HEK293 (cell line): ENCODE results near the gene RGS6.

Experiments used
- CTCF ChIA-PET: fragments of 350-600 bp; formaldehyde crosslinking; extraction: SDS; loops from one replicate; lab custom pipeline; 2021; ENCODE audit warnings: antibody characterized with exemption; lab: Yijun Ruan, JAX
- POLR2A ChIA-PET: fragments of 300-600 bp; formaldehyde crosslinking; extraction: SDS; loops from one replicate; lab custom pipeline; 2020; ENCODE audit warnings: antibody characterized with exemption, inconsistent platforms; lab: Yijun Ruan, JAX
- H3K27ac ChIP-seq: fragments of 200-500 bp; sonication (Bioruptor generic); 2 replicates; pipeline ENCODE4 v1.5.1; 2014; ENCODE audit warnings: low read depth, low read length, control low read depth, inconsistent platforms; ENCODE audit errors: extremely low read depth
- H3K36me3 ChIP-seq, 2 experiments: fragments of 200-500 bp in 1 of 2; sonication (Bioruptor generic) in 1 of 2; 1 replicate in 1 of 2; 2 replicates in 1 of 2; pipeline ENCODE4 v1.5.1; 2014 to 2017; ENCODE audit warnings: inconsistent platforms in 2 of 2, low read length in 2 of 2; ENCODE audit not compliant: control insufficient read depth in 2 of 2, insufficient read depth in 1 of 2
- H3K4me1 ChIP-seq: fragments of 200-500 bp; sonication (Bioruptor generic); 2 replicates; pipeline ENCODE4 v1.5.1; 2014; ENCODE audit warnings: mild to moderate bottlenecking, low read length, inconsistent platforms; ENCODE audit not compliant: control insufficient read depth, insufficient read depth
- H3K4me3 ChIP-seq: 2 replicates; pipeline ENCODE4 v1.5.1; 2011; ENCODE audit warnings: low read depth, mild to moderate bottlenecking, control low read depth, low read length, moderate library complexity
- H3K9me3 ChIP-seq: fragments of 200-500 bp; sonication (Bioruptor generic); 2 replicates; pipeline ENCODE4 v1.5.1; 2014; ENCODE audit warnings: low read depth, low read length, inconsistent platforms; ENCODE audit not compliant: control insufficient read depth, insufficient read depth
- BCL11A ChIP-seq: fragments of 450-650 bp; formaldehyde crosslinking; IDR thresholded peaks from 2 replicates; pipeline ENCODE4 v1.5.1; 2016; ENCODE audit warnings: low read depth, missing biosample characterization, missing genetic modification characterization
- GLI4 ChIP-seq: fragments of 450-650 bp; formaldehyde crosslinking; IDR thresholded peaks from 2 replicates; pipeline ENCODE4 v1.5.1; 2016; ENCODE audit warnings: missing biosample characterization, missing genetic modification characterization
- MEIS1 ChIP-seq: sonication (generic); formaldehyde crosslinking; IDR thresholded peaks from 2 replicates; pipeline ENCODE4 v1.8.1; 2022; ENCODE audit warnings: missing genetic modification reagents, mild to moderate bottlenecking, borderline replicate concordance
- ZFP37 ChIP-seq: fragments of 450-650 bp; formaldehyde crosslinking; IDR thresholded peaks from 2 replicates; pipeline ENCODE4 v1.5.1; 2016; ENCODE audit warnings: missing biosample characterization, missing genetic modification characterization
- ZIC2 ChIP-seq: fragments of 450-650 bp; formaldehyde crosslinking; IDR thresholded peaks from 2 replicates; pipeline ENCODE4 v1.5.1; 2016; ENCODE audit warnings: missing biosample characterization, missing genetic modification characterization
- ZNF175 ChIP-seq: fragments of 450-650 bp; formaldehyde crosslinking; IDR thresholded peaks from 2 replicates; pipeline ENCODE4 v1.5.1; 2016; ENCODE audit warnings: missing biosample characterization, missing genetic modification characterization
- ZNF23 ChIP-seq: fragments of 450-650 bp; formaldehyde crosslinking; IDR thresholded peaks from 2 replicates; pipeline ENCODE4 v1.5.1; 2016; ENCODE audit warnings: missing biosample characterization, missing genetic modification characterization, borderline replicate concordance
- ZNF239 ChIP-seq: fragments of 450-650 bp; formaldehyde crosslinking; IDR thresholded peaks from 2 replicates; pipeline ENCODE4 v1.5.1; 2016; ENCODE audit warnings: missing biosample characterization, missing genetic modification characterization
- ZNF324 ChIP-seq: fragments of 450-650 bp; formaldehyde crosslinking; IDR thresholded peaks from 2 replicates; pipeline ENCODE4 v1.5.1; 2016; ENCODE audit warnings: missing biosample characterization, missing genetic modification characterization
- ZNF624 ChIP-seq: fragments of 450-650 bp; formaldehyde crosslinking; IDR thresholded peaks from 2 replicates; pipeline ENCODE4 v1.5.1; 2017; ENCODE audit warnings: missing biosample characterization, missing genetic modification characterization
- ZNF670 ChIP-seq: fragments of 450-650 bp; formaldehyde crosslinking; IDR thresholded peaks from 2 replicates; pipeline ENCODE4 v1.5.1; 2016; ENCODE audit warnings: missing biosample characterization, missing genetic modification characterization, low read depth
- ZNF747 ChIP-seq: fragments of 450-650 bp; formaldehyde crosslinking; IDR thresholded peaks from 2 replicates; pipeline ENCODE4 v1.5.1; 2016; ENCODE audit warnings: missing biosample characterization, missing genetic modification characterization
- ZNF785 ChIP-seq: fragments of 450-650 bp; formaldehyde crosslinking; IDR thresholded peaks from 2 replicates; pipeline ENCODE4 v1.5.1; 2016; ENCODE audit warnings: missing biosample characterization, missing genetic modification characterization
- ZNF843 ChIP-seq: fragments of 450-650 bp; formaldehyde crosslinking; IDR thresholded peaks from 2 replicates; pipeline ENCODE4 v1.5.1; 2016; ENCODE audit warnings: missing biosample characterization, missing genetic modification characterization
- ZXDB ChIP-seq: fragments of 450-650 bp; formaldehyde crosslinking; IDR thresholded peaks from 2 replicates; pipeline ENCODE4 v1.5.1; 2016; ENCODE audit warnings: missing biosample characterization, missing genetic modification characterization
- TF ChIP-seq, protein P1 (sequence below): fragments of 450-650 bp; formaldehyde crosslinking; IDR thresholded peaks from 2 replicates; pipeline ENCODE4 v1.5.1; 2017; ENCODE audit warnings: missing biosample characterization, mild to moderate bottlenecking, missing genetic modification characterization, moderate library complexity
- TF ChIP-seq, protein P2 (sequence below): sonication (generic); formaldehyde crosslinking; IDR thresholded peaks from 2 replicates; pipeline ENCODE4 v1.8.1; 2022; ENCODE audit warnings: mild to moderate bottlenecking, moderate library complexity, missing genetic modification reagents
- TF ChIP-seq, protein P3 (sequence below): fragments of 450-650 bp; formaldehyde crosslinking; IDR thresholded peaks from 2 replicates; pipeline ENCODE4 v1.5.1; 2016; ENCODE audit warnings: missing biosample characterization, missing genetic modification characterization
- TF ChIP-seq, protein P4 (sequence below): fragments of 450-650 bp; formaldehyde crosslinking; IDR thresholded peaks from 2 replicates; pipeline ENCODE4 v1.5.1; 2016; ENCODE audit warnings: missing biosample characterization, missing genetic modification characterization

Gene RGS6

DNA sequence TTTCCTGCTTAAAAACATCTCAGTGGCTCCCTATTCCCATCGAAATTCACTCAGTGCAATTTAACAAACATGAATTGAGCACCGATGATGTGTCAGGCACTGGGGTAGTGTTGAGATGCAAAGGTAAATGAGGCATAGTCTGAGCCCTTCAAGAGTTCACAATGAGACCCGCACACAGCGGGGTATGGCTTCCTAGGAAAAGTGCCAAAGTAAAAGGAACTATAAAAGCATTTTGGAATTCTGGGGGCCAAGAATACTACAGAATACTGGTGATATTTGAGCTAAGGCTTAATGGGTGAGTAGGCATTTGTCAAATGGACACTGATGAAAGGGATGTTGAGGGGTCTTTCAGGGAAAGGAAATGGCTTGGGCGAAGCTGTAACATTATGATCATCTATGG is 646.3 kb downstream of the RGS6 start (continued):
- TF ChIP-seq ZNF624 (tag by site-specific recombination) (no peak), ZNF239 (tag by site-specific recombination) (no peak), ZNF670 (tag by site-specific recombination) (no peak), MEIS1 (no peak), GLI4 (no peak), ZNF747 (tag by site-specific recombination) (no peak), ZIC2 (no peak)
- TF ChIP-seq, protein P1, sequence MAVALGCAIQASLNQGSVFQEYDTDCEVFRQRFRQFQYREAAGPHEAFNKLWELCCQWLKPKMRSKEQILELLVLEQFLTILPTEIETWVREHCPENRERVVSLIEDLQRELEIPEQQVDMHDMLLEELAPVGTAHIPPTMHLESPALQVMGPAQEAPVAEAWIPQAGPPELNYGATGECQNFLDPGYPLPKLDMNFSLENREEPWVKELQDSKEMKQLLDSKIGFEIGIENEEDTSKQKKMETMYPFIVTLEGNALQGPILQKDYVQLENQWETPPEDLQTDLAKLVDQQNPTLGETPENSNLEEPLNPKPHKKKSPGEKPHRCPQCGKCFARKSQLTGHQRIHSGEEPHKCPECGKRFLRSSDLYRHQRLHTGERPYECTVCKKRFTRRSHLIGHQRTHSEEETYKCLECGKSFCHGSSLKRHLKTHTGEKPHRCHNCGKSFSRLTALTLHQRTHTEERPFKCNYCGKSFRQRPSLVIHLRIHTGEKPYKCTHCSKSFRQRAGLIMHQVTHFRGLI: no peak

DNA sequence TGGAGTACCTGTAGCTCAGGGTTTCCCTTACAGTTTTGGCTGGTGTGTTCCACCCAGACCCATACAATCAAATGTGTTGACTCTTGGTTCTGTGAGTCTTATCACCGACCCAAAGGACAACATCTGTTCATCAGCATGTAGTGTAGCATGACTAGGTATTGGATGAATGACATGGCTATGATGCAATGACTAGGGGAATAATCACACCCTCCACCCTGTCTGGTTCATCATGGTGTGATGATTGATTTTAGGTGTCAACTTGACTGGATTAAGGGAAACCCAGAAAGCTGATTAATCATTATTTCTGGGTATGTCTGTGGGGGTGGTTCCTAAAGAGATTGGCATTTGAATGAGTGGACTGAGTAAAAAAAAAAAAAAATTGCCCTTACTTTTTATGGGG is 650.4 kb downstream of the RGS6 start:
- no peaks in the 10 kb centered on the region for H3K4me1 ChIP-seq
- no peaks in the 10 kb centered on the region for H3K36me3 ChIP-seq
- no peak overlapping the region for H3K4me3 ChIP-seq
- TF ChIP-seq ZXDB (tag by site-specific recombination) (no peak), ZNF23 (tag by site-specific recombination) (no peak)
- TF ChIP-seq, protein P2, sequence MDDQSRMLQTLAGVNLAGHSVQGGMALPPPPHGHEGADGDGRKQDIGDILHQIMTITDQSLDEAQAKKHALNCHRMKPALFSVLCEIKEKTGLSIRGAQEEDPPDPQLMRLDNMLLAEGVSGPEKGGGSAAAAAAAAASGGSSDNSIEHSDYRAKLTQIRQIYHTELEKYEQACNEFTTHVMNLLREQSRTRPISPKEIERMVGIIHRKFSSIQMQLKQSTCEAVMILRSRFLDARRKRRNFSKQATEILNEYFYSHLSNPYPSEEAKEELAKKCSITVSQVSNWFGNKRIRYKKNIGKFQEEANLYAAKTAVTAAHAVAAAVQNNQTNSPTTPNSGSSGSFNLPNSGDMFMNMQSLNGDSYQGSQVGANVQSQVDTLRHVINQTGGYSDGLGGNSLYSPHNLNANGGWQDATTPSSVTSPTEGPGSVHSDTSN (CRISPR knock-in tag): no peak
- no peak overlapping the region for H3K27ac ChIP-seq
- H3K9me3 ChIP-seq: no peaks in the 10 kb centered on the region
- ChIA-PET POLR2A (no interaction called here), CTCF (interaction anchor here (0.7 kb wide), 1 partner anchor 28 kb away, joined by 7 read pairs; no protein-coding TSS in a partner anchor)

DNA sequence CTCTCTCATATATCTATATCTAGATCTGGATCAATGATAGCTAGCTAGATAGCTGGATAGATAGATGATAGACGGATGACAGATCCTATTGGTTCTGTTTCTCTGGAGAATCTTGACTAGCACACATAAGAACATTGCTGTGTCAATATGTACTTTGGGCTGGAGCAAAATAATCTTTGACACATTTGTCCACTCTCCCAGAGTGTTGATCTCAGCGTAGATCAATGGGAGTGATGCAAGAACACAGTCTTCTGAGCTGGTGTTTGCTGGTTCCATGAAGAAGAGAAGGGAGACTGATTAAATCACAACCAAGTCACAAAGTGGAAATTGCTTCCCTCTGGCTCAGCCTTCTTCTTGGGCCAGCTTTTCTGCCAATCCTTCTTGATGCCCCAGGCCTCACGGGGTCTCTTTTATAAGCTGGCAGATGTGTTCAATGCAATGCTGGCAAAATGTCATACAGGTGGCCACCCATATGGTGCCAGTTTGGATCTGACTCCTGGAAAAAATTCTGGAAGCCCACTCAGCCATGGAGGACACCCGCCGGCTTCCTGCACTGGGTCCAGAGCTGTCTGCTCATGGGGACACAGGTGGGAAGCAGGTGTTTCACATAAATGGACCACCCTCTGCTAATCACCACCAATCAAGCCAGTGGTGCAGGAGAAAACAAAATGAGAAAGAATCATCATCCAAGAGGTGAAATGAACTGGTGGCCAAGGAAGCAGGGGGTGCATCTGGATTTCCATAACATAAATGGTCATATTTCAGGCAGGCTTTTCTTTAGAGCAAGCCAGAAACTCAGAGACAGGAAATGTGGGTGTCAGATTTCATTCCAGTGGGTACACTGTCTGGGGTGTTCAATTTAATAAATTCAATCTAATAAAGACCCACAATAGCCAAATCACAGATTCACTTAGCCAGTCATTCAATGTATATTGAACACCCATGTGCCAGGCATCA is 651.4 kb downstream of the RGS6 start:
- Histone ChIP-seq H3K9me3 (no peaks in the 10 kb centered on the region), H3K4me1 (no peaks in the 10 kb centered on the region), H3K4me3 (no peak overlapping the region), H3K27ac (no peak overlapping the region), H3K36me3 (no peaks in the 10 kb centered on the region)
- no peak for TF ChIP-seq ZNF23 (tag by site-specific recombination)
- no peak for TF ChIP-seq ZNF843
- no peak for TF ChIP-seq ZNF324 (tag by site-specific recombination)
- TF ChIP-seq, protein P3, sequence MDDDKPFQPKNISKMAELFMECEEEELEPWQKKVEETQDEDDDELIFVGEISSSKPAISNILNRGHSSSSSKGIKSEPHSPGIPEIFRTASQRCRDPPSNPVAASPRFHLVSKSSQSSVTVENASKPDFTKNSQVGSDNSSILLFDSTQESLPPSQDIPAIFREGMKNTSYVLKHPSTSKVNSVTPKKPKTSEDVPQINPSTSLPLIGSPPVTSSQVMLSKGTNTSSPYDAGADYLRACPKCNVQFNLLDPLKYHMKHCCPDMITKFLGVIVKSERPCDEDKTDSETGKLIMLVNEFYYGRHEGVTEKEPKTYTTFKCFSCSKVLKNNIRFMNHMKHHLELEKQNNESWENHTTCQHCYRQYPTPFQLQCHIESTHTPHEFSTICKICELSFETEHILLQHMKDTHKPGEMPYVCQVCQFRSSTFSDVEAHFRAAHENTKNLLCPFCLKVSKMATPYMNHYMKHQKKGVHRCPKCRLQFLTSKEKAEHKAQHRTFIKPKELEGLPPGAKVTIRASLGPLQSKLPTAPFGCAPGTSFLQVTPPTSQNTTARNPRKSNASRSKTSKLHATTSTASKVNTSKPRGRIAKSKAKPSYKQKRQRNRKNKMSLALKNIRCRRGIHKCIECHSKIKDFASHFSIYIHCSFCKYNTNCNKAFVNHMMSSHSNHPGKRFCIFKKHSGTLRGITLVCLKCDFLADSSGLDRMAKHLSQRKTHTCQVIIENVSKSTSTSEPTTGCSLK (tag by site-specific recombination): no peak
- no peak for TF ChIP-seq ZNF175 (tag by site-specific recombination)
- TF ChIP-seq BCL11A: no peak
- TF ChIP-seq, protein P4, sequence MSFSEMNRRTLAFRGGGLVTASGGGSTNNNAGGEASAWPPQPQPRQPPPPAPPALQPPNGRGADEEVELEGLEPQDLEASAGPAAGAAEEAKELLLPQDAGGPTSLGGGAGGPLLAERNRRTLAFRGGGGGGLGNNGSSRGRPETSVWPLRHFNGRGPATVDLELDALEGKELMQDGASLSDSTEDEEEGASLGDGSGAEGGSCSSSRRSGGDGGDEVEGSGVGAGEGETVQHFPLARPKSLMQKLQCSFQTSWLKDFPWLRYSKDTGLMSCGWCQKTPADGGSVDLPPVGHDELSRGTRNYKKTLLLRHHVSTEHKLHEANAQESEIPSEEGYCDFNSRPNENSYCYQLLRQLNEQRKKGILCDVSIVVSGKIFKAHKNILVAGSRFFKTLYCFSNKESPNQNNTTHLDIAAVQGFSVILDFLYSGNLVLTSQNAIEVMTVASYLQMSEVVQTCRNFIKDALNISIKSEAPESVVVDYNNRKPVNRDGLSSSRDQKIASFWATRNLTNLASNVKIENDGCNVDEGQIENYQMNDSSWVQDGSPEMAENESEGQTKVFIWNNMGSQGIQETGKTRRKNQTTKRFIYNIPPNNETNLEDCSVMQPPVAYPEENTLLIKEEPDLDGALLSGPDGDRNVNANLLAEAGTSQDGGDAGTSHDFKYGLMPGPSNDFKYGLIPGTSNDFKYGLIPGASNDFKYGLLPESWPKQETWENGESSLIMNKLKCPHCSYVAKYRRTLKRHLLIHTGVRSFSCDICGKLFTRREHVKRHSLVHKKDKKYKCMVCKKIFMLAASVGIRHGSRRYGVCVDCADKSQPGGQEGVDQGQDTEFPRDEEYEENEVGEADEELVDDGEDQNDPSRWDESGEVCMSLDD (tag by site-specific recombination): no peak
- no peak for TF ChIP-seq ZFP37 (tag by site-specific recombination)
- no peak for TF ChIP-seq ZNF785
- TF ChIP-seq ZIC2: no peak
- ChIA-PET CTCF (interaction anchor here (0.5 to 0.7 kb wide), 2 partner anchors 29 to 43 kb away, joined by 4 to 7 read pairs; no protein-coding TSS in a partner anchor), POLR2A (no interaction called here)
